Neural progenitor cell (in vitro differentiated cells): Measurements from ENCODE around the gene C18orf63. TPM values are rescaled to one million over a fixed set of nuclear protein-coding genes. Genes with fewer than 3 reads are reported as not detected.

Experiments used
- DNase-seq: peaks from one replicate; pipeline ENCODE4 v3.0.0-alpha.2; 2016; ENCODE audit warnings: low spot score
- H2AFZ ChIP-seq: fragments of 200-600 bp; sonication (generic); replicated peaks from 2 replicates; pipeline ENCODE4 v1.6.1; 2016; ENCODE audit warnings: antibody characterized with exemption
- H3F3A ChIP-seq: fragments of 200-600 bp; sonication (generic); 2 replicates; pipeline ENCODE4 v1.6.1; 2016; ENCODE audit warnings: antibody characterized with exemption, low read depth
- H3K27ac ChIP-seq: fragments of 200-600 bp; sonication (generic); 2 replicates; pipeline ENCODE4 v1.5.1; 2016; ENCODE audit warnings: mild to moderate bottlenecking
- H3K27me3 ChIP-seq: fragments of 200-600 bp; sonication (generic); 2 replicates; pipeline ENCODE4 v1.6.1; 2016; ENCODE audit warnings: mild to moderate bottlenecking, moderate library complexity
- H3K36me3 ChIP-seq: fragments of 200-600 bp; sonication (generic); 2 replicates; pipeline ENCODE4 v1.5.1; 2016
- H3K4me1 ChIP-seq: fragments of 200-600 bp; sonication (generic); 2 replicates; pipeline ENCODE4 v1.6.1; 2016; ENCODE audit warnings: mixed run types
- H3K4me2 ChIP-seq: fragments of 200-600 bp; sonication (generic); 2 replicates; pipeline ENCODE4 v1.6.1; 2016
- H3K4me3 ChIP-seq: fragments of 200-600 bp; sonication (generic); 2 replicates; pipeline ENCODE4 v1.5.1; 2016
- H3K79me2 ChIP-seq: fragments of 200-600 bp; sonication (generic); 2 replicates; pipeline ENCODE4 v1.6.1; 2016; ENCODE audit warnings: low read depth
- H3K9ac ChIP-seq: fragments of 200-600 bp; sonication (generic); 2 replicates; pipeline ENCODE4 v1.6.1; 2016
- H3K9me3 ChIP-seq: fragments of 200-600 bp; sonication (generic); 2 replicates; pipeline ENCODE4 v1.5.1; 2016; ENCODE audit warnings: low read depth
- H4K20me1 ChIP-seq: fragments of 200-600 bp; sonication (generic); 2 replicates; pipeline ENCODE4 v1.6.1; 2016; ENCODE audit warnings: low read depth
- H3K27ac Mint-ChIP-seq: 3 replicates; pipeline ENCODE4 v1.8.0; 2021; ENCODE audit warnings: mixed read lengths
- H3K27me3 Mint-ChIP-seq: 2 replicates; pipeline ENCODE4 v1.8.0; 2022; ENCODE audit warnings: low read depth, mild to moderate bottlenecking, inconsistent platforms, moderate library complexity, mixed read lengths; ENCODE audit not compliant: insufficient read depth
- H3K36me3 Mint-ChIP-seq: 3 replicates; pipeline ENCODE4 v1.8.0; 2021; ENCODE audit warnings: mixed read lengths
- H3K4me1 Mint-ChIP-seq: 3 replicates; pipeline ENCODE4 v1.8.0; 2021; ENCODE audit warnings: mixed read lengths
- H3K4me3 Mint-ChIP-seq: 3 replicates; pipeline ENCODE4 v1.8.0; 2021; ENCODE audit warnings: mild to moderate bottlenecking, moderate library complexity, mixed read lengths
- H3K9me3 Mint-ChIP-seq: 3 replicates; pipeline ENCODE4 v1.8.0; 2020; ENCODE audit warnings: mixed read lengths
- CTCF ChIP-seq: fragments of 200-600 bp; sonication (generic); IDR thresholded peaks from 2 replicates; pipeline ENCODE4 v1.5.1; 2017; ENCODE audit warnings: antibody characterized with exemption, mild to moderate bottlenecking
- EZH2 ChIP-seq: fragments of 200-600 bp; sonication (generic); IDR thresholded peaks from 2 replicates; pipeline ENCODE4 v1.6.1; 2017; ENCODE audit warnings: antibody characterized with exemption, mild to moderate bottlenecking, moderate library complexity
- EZH2phosphoT487 ChIP-seq: fragments of 200-600 bp; sonication (generic); IDR thresholded peaks from 2 replicates; pipeline ENCODE4 v1.6.1; 2017; ENCODE audit warnings: antibody characterized with exemption
- total RNA-seq: library from RNA; depleted of rRNA; stranded (reverse); fragments of >200 nt; gene quantifications from 2 replicates; pipeline ENCODE4 v1.2.3, GENCODE V29; 2015; ENCODE audit warnings: low replicate concordance

The C18orf63 gene
- total RNA-seq, 1 donor from 2014 or later = not detected

GRCh38 chr18:74395006-74395405 is 79.4 kb downstream of the C18orf63 start:
- H3K36me3 Mint-ChIP-seq = no peaks in the 10 kb centered on the region
- no peaks in the 10 kb centered on the region for H3K27me3 Mint-ChIP-seq

GRCh38 chr18:74395648-74396154 is 80.1 kb downstream of the C18orf63 start:
- Mint-ChIP-seq H3K27me3 (no peaks in the 10 kb centered on the region), H3K4me3 (no peak overlapping the region), H3K9me3 (peaks cover 2% of the 10 kb centered on the region), H3K4me1 (peaks cover 9% of the 10 kb centered on the region), H3K27ac (no peak overlapping the region), H3K36me3 (no peaks in the 10 kb centered on the region)
- no peak overlapping the region for H2AFZ ChIP-seq
- no peaks in the 10 kb centered on the region for H3K27me3 ChIP-seq
- no peak overlapping the region for H3K4me3 ChIP-seq
- no peaks in the 10 kb centered on the region for H3F3A ChIP-seq
- H4K20me1 ChIP-seq = no peaks in the 10 kb centered on the region
- H3K9me3 ChIP-seq = no peaks in the 10 kb centered on the region
- H3K36me3 ChIP-seq = no peaks in the 10 kb centered on the region
- no peak overlapping the region for H3K9ac ChIP-seq
- no peaks in the 10 kb centered on the region for H3K79me2 ChIP-seq
- TF ChIP-seq CTCF (no peak), EZH2 (no peak), EZH2phosphoT487 (no peak)
- H3K4me2 ChIP-seq = no peak overlapping the region
- DNase-seq = no peak
- no peaks in the 10 kb centered on the region for H3K4me1 ChIP-seq
- no peak overlapping the region for H3K27ac ChIP-seq

More at GRCh38 chr18:74395006-74395405, 79.4 kb downstream of the C18orf63 start:
- Histone ChIP-seq H2AFZ (no peak overlapping the region), H3K4me1 (no peaks in the 10 kb centered on the region), H4K20me1 (no peaks in the 10 kb centered on the region), H3K36me3 (no peaks in the 10 kb centered on the region), H3K9ac (no peak overlapping the region), H3K27ac (no peak overlapping the region), H3F3A (no peaks in the 10 kb centered on the region), H3K79me2 (no peaks in the 10 kb centered on the region), H3K27me3 (no peaks in the 10 kb centered on the region), H3K9me3 (no peaks in the 10 kb centered on the region), H3K4me3 (no peak overlapping the region), H3K4me2 (no peak overlapping the region)
- H3K4me1 Mint-ChIP-seq = peaks cover 9% of the 10 kb centered on the region
- H3K4me3 Mint-ChIP-seq = no peak overlapping the region
- no peak for TF ChIP-seq EZH2
- TF ChIP-seq CTCF = no peak
- TF ChIP-seq EZH2phosphoT487 = no peak
- peaks cover 1% of the 10 kb centered on the region for H3K9me3 Mint-ChIP-seq
- no peak overlapping the region for H3K27ac Mint-ChIP-seq
- DNase-seq = no peak

GRCh38 chr18:74396171-74397169 is 80.8 kb downstream of the C18orf63 start:
- Histone ChIP-seq H3F3A (no peaks in the 10 kb centered on the region), H3K79me2 (no peaks in the 10 kb centered on the region), H3K9ac (no peak overlapping the region), H3K4me3 (no peak overlapping the region), H3K4me1 (no peaks in the 10 kb centered on the region), H2AFZ (no peak overlapping the region), H3K27me3 (no peaks in the 10 kb centered on the region), H4K20me1 (no peaks in the 10 kb centered on the region), H3K4me2 (no peak overlapping the region), H3K27ac (no peak overlapping the region), H3K9me3 (no peaks in the 10 kb centered on the region), H3K36me3 (no peaks in the 10 kb centered on the region)
- Mint-ChIP-seq H3K4me3 (no peak overlapping the region), H3K9me3 (peaks cover 2% of the 10 kb centered on the region), H3K4me1 (peaks cover 9% of the 10 kb centered on the region), H3K36me3 (no peaks in the 10 kb centered on the region), H3K27me3 (no peaks in the 10 kb centered on the region), H3K27ac (no peak overlapping the region)
- no peak for DNase-seq
- TF ChIP-seq CTCF = no peak
- no peak for TF ChIP-seq EZH2phosphoT487
